ENCODE measurements around the gene TRPM6.

DNA sequence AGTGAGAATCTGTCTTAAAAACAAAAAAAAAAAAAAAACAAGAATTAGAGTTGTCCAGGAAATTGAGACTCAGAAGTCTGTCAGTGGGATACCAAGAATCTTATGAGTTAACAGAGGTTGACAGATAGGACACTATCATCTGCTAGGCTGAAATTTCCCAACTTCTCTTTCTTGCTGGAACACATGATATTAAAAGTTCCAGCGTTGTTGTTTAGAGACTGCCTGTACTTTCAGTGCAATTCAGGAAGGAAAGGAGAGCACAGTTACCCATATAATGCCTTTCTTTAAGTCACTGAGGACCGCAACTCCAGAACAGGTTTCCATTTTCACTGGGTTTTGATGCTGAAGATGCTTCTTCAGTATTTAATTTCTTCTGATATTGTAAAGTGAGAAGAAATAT lies 13.5 kb downstream of the TRPM6 start:
- TF ChIP-seq, protein P1, sequence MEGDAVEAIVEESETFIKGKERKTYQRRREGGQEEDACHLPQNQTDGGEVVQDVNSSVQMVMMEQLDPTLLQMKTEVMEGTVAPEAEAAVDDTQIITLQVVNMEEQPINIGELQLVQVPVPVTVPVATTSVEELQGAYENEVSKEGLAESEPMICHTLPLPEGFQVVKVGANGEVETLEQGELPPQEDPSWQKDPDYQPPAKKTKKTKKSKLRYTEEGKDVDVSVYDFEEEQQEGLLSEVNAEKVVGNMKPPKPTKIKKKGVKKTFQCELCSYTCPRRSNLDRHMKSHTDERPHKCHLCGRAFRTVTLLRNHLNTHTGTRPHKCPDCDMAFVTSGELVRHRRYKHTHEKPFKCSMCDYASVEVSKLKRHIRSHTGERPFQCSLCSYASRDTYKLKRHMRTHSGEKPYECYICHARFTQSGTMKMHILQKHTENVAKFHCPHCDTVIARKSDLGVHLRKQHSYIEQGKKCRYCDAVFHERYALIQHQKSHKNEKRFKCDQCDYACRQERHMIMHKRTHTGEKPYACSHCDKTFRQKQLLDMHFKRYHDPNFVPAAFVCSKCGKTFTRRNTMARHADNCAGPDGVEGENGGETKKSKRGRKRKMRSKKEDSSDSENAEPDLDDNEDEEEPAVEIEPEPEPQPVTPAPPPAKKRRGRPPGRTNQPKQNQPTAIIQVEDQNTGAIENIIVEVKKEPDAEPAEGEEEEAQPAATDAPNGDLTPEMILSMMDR (IDR thresholded peaks at IDR 0.05; ENCODE audit: insufficient read depth, low read length, poor library complexity, severe bottlenecking): no peak
- no peak for TF ChIP-seq EZH2phosphoT487 (conservative IDR thresholded peaks at IDR 0.05; ENCODE audit: low read length)

Data from SU-DHL-6 (cell line).